ENCODE data around the gene PALLD.

DNA sequence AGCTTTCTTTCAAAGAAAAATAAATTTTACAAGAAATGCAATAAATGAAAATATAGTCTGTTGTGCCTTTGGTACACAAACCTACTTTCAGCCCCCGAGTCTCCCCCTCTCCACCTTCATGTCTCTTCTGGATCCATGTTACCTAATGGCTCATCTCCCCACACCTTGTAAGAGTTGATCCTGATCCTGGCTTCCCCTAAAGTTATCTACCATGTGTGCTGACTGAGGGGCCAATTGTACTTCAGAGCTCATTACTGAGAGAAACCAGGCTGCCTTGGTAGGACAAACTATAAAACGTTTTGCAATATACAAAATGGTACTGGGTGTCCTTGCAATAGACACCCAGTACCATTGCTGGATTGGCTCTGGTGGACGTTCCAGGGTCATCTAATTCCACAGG is 11.8 kb downstream of the PALLD start:
- TF ChIP-seq, protein P1, sequence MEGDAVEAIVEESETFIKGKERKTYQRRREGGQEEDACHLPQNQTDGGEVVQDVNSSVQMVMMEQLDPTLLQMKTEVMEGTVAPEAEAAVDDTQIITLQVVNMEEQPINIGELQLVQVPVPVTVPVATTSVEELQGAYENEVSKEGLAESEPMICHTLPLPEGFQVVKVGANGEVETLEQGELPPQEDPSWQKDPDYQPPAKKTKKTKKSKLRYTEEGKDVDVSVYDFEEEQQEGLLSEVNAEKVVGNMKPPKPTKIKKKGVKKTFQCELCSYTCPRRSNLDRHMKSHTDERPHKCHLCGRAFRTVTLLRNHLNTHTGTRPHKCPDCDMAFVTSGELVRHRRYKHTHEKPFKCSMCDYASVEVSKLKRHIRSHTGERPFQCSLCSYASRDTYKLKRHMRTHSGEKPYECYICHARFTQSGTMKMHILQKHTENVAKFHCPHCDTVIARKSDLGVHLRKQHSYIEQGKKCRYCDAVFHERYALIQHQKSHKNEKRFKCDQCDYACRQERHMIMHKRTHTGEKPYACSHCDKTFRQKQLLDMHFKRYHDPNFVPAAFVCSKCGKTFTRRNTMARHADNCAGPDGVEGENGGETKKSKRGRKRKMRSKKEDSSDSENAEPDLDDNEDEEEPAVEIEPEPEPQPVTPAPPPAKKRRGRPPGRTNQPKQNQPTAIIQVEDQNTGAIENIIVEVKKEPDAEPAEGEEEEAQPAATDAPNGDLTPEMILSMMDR (IDR thresholded peaks at IDR 0.05; ENCODE audit: low read length), result no peak
- no peak for TF ChIP-seq EZH2 (optimal IDR thresholded peaks at IDR 0.05; ENCODE audit: low read depth, low read length)
- TF ChIP-seq EZH2phosphoT487 (IDR thresholded peaks at IDR 0.05; ENCODE audit: low read length), result no peak
